Muscle layer of duodenum (tissue), 2 donors: ENCODE measurements around the gene CFAP46.

Experiments used
- H3K27ac ChIP-seq: one replicate; pipeline ENCODE4 v1.7.0; 2013; ENCODE audit warnings: mild to moderate bottlenecking, low read length
- H3K27me3 ChIP-seq: one replicate; pipeline ENCODE4 v1.7.0; 2013; ENCODE audit warnings: low read depth, mild to moderate bottlenecking, control low read depth, low read length
- H3K36me3 ChIP-seq, 2 donors: one replicate each; pipeline ENCODE4 v1.7.0; 2013; ENCODE audit warnings: low read length in 2 of 2, control low read depth in 1 of 2, mild to moderate bottlenecking in 1 of 2; ENCODE audit not compliant: insufficient read depth in 2 of 2, control insufficient read depth in 1 of 2
- H3K4me1 ChIP-seq, 2 donors: one replicate each; pipeline ENCODE4 v1.7.0; 2013; ENCODE audit warnings: low read length in 2 of 2, mild to moderate bottlenecking in 2 of 2, control low read depth in 1 of 2, moderate library complexity in 1 of 2; ENCODE audit not compliant: insufficient read depth in 2 of 2, control insufficient read depth in 1 of 2
- H3K4me3 ChIP-seq, 2 donors: one replicate each; pipeline ENCODE4 v1.7.0; 2013; ENCODE audit warnings: low read length in 2 of 2, low read depth in 1 of 2, mild to moderate bottlenecking in 1 of 2
- H3K9me3 ChIP-seq, 2 donors: one replicate each; pipeline ENCODE4 v1.7.0; 2013; ENCODE audit warnings: low read length in 2 of 2, control low read depth in 1 of 2, mild to moderate bottlenecking in 1 of 2; ENCODE audit not compliant: control insufficient read depth in 1 of 2
- donor health status: healthy.

The CFAP46 gene

DNA sequence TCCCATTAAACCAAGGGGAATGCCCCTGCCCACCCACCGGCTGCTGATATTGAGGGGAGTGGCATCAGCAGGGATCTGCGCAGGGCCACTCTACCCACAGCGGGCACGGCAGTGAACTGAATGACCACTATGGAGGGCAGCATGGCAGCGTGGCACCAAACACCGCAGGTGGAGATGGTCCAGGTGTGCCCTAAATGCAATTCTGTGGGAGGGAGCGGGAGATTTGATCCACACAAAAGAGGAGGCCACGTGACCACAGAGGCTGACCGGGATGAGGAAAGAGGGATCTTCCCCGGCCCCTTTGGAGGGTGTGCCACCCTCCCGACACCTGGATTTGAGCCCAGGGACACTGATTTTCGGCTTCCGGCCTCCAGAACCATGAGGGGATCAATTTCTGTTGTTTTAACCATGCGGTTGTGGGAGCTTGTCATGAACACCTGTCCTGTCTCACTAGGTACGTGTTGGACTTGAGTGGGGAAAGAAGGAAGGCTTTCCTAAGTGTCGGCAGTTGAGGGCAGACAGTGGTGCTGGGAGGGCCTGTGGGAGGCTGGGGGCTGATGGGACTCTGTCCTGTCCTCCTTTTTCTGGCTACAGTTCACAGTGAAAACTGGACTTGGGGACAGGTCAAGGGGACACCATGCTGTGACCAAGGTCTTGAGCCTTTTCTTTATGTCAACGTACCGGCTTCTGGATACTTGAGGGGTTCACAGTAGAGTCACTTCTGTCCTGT is 66.1 kb downstream of the CFAP46 start:
- Histone ChIP-seq H3K4me1 (no peaks in the 10 kb centered on the region), H3K36me3 (no peaks in the 10 kb centered on the region), H3K4me3 (no peak overlapping the region), H3K9me3 (peaks cover 0 to 2% of the 10 kb centered on the region in 2 donors), H3K27me3 (no peaks in the 10 kb centered on the region), H3K27ac (no peak overlapping the region)

DNA sequence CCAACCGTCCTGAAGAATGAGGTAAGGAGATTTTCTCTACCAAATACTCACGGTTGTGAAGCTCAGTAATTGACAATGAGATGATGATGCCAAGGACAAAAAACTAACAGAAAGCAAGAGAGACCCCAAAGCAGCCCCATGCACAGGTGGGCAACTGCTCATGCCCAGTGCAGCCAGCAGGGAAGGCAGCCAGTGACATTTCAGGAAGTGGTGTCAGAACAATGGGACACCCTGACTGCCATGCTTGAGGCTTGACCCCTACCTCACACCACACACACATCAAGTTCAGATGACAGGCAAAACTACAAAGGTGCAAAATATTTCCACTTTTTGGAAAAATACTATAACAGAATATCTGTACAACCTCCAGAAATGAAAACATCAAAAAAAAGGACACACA is 66.9 kb downstream of the CFAP46 start:
- H3K9me3 ChIP-seq, result peaks cover 0 to 8% of the 10 kb centered on the region in 2 donors
- H3K4me3 ChIP-seq, result no peak overlapping the region
- H3K4me1 ChIP-seq, result no peaks in the 10 kb centered on the region
- no peaks in the 10 kb centered on the region for H3K27me3 ChIP-seq
- no peak overlapping the region for H3K27ac ChIP-seq
- no peaks in the 10 kb centered on the region for H3K36me3 ChIP-seq

DNA sequence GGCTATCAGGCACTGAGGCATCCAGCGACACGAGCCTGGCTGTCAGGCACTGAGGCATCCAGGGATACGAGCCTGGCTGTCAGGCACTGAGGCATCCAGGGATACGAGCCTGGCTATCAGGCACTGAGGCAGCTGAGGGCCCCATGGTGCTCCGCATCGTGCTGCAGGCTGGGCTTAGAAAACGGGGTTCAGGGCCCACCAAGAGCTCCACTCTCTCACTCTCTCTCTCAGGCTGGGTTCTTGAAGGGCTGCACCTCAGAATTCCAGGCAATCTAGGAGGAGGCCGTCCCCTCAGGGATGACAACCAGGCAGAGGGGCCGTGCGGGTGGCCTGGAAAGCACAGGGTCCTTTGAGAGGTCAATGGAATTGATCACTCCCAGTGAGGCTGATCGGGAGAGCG is 69.0 kb downstream of the CFAP46 start:
- Histone ChIP-seq H3K9me3 (peaks cover 0 to 13% of the 10 kb centered on the region in 2 donors), H3K27me3 (no peaks in the 10 kb centered on the region), H3K27ac (no peak overlapping the region), H3K4me1 (no peaks in the 10 kb centered on the region), H3K36me3 (no peaks in the 10 kb centered on the region), H3K4me3 (no peak overlapping the region)

DNA sequence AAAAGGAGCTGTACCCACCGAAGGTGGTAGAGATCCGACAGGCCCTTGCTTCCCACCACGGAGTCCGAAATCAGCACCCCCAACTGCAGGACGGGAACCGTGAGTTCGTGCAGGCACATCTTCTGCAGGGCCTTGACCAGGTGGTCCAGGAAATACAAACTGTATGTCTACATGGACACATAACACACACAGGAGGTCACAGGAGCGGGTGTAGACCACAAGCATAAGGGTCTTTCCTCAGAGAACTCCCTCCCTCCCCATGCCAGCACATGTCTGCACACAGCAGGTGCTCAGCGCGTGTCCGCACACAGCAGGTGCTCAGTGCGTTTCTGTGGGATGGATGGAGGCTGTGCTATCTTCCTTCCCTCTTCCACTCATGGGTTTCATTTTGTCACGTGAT is 69.7 kb downstream of the CFAP46 start:
- Histone ChIP-seq H3K27me3 (no peaks in the 10 kb centered on the region), H3K9me3 (peaks cover 0 to 13% of the 10 kb centered on the region in 2 donors), H3K4me1 (no peaks in the 10 kb centered on the region), H3K36me3 (no peaks in the 10 kb centered on the region), H3K27ac (no peak overlapping the region), H3K4me3 (no peak overlapping the region)

DNA sequence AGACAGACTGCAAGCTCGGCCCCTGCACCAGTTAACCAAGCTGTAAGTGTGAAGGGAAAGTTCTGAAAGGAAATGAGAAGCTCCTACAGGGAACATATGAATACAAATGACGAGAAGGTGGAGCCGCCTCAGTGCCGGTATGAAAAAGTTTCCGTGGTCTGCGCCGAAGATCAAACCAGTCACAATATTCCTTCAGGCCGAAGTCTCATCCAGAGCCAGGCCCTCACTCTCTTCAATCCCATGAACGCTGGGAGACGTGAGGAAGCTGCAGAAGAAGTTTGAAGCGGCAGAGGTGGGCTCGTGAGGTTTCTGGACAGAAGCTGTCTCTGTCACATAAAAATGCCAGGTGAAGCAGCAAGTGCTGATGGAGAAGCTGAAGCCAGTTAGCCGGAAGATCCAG is 71.9 kb downstream of the CFAP46 start:
- no peaks in the 10 kb centered on the region for H3K36me3 ChIP-seq

DNA sequence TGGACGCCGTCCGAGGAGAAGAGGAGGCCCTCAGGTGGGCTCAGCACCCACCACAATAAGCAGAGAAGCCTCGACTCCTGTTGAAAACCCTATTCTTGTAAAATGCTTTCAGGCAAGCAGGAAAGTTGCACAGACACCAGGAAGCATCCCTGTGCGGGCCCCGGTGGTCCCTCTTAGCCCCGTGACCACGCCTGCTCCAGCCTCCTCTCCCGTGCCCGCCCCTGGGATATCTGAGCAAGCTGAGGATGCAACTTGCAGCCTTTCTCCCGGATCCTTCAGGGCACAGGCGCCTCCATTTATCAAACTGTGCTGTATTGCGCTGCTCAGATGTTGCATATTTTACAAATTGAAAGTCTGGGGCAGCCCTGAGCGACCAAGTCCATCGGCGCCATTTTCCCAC is 72.7 kb downstream of the CFAP46 start:
- Histone ChIP-seq H3K4me3 (no peak overlapping the region), H3K36me3 (no peaks in the 10 kb centered on the region), H3K27me3 (no peaks in the 10 kb centered on the region), H3K9me3 (peaks cover 0 to 11% of the 10 kb centered on the region in 2 donors), H3K4me1 (no peaks in the 10 kb centered on the region), H3K27ac (no peak overlapping the region)

More for the DNA sequence above, 71.9 kb downstream of the CFAP46 start:
- Histone ChIP-seq H3K9me3 (peaks cover 0 to 13% of the 10 kb centered on the region in 2 donors), H3K4me1 (no peaks in the 10 kb centered on the region), H3K4me3 (no peak overlapping the region), H3K27me3 (no peaks in the 10 kb centered on the region), H3K27ac (no peak overlapping the region)

DNA sequence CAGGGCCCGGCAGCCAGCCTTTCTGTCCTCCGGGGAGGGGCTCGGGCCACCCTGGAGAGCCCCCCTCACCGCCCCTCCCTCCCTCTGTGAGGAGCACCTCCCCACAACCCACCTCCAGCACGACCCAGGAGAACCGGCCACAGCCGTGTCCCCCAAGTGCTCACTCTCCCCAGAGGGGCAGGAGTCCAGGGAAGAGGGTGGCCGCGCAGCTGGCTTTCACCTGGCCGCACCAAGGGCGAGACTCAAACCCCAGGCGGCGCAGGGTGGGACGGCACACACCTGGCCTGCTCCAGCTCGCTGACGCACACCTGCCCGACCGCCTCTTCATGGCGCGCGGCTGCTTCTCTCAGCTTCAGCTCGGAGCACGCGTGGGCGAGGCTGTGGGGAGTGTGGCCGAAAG is 73.4 kb downstream of the CFAP46 start:
- H3K27ac ChIP-seq, result no peak overlapping the region
- H3K4me1 ChIP-seq, result no peaks in the 10 kb centered on the region
- H3K27me3 ChIP-seq, result no peaks in the 10 kb centered on the region
- H3K4me3 ChIP-seq, result no peak overlapping the region
- H3K36me3 ChIP-seq, result no peaks in the 10 kb centered on the region
- H3K9me3 ChIP-seq, result peaks cover 0 to 11% of the 10 kb centered on the region in 2 donors

DNA sequence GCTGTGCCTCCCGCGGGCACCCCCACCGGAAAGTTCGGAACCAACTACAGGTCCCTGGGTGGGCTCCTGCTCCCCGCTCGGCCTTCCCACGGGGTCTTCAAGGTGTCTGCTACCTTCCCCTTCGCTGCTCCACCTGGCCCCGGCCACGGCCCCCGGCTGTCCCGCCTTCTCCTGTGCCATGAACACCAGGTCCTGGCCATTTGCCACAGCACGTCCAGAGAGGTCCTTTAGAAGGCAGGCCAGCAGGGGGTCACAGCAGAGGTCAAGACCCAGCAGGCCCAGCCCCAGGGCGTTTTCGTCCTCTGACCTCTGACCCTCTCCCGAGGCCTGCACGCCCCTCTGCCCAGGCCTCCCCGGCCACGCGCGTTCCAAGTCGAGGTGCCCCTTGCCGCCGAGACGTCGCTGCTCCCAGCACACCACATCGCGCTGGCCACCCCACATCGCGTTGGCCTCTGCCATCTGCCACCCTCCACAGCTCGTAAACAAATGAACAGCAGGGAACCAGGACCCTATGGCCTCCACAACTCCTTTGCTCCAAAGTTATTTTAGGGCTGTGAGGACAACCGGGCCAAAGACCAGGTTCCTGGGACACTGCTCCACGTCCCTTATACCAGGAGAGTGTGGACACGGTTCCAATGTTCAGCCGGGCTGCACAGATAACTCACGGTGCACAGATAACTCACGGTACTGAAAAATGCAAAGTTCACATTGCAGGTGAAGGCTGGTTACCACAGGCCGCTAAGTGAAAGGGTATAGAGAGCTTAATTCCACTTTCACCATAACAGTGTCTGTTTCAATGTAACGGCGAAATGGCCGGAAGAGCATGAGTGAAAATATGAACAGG is 74.3 kb downstream of the CFAP46 start:
- Histone ChIP-seq H3K27ac (no peak overlapping the region), H3K4me1 (no peaks in the 10 kb centered on the region), H3K27me3 (no peaks in the 10 kb centered on the region), H3K9me3 (peaks cover 0 to 11% of the 10 kb centered on the region in 2 donors), H3K4me3 (no peak overlapping the region), H3K36me3 (no peaks in the 10 kb centered on the region)

DNA sequence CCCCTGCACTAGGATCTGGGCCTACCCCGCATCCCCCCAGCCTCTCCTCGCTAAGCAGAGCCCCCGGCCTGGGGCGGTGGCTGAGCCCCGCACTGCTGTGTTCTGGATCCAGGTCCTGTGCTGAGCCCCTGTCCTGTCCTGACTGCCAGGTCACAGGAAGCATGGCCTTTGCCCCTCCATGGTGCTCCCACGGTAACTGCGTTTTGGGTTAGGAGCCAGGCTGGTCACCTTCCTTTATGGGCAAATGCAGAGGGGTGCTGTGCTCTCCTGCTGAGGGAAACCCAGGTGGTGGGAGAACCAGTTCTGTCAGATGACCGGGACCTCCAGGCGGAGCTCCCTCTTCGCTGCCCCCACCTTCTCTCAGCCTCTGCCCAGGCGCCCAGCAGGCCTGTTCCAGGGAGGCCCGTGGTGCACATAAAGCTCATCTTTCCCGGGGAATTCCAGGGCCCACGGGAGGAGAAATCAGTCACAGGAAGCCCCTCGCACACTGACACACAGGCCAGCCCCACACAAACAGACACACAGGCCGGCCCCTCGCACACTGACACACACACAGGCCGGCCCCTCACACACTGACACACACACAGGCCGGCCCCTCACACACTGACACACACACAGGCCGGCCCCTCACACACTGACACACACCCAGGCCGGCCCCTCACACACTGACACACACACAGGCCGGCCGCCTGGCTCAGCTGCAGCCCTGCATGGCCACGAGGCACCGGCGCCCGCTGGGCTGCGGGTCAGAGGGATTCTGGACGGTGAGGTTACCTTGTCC is 75.6 kb downstream of the CFAP46 start:
- no peak overlapping the region for H3K4me3 ChIP-seq
- H3K9me3 ChIP-seq, result peaks cover 0 to 11% of the 10 kb centered on the region in 2 donors
- H3K27me3 ChIP-seq, result no peaks in the 10 kb centered on the region
- no peaks in the 10 kb centered on the region for H3K36me3 ChIP-seq
- H3K4me1 ChIP-seq, result no peaks in the 10 kb centered on the region
- H3K27ac ChIP-seq, result no peak overlapping the region

DNA sequence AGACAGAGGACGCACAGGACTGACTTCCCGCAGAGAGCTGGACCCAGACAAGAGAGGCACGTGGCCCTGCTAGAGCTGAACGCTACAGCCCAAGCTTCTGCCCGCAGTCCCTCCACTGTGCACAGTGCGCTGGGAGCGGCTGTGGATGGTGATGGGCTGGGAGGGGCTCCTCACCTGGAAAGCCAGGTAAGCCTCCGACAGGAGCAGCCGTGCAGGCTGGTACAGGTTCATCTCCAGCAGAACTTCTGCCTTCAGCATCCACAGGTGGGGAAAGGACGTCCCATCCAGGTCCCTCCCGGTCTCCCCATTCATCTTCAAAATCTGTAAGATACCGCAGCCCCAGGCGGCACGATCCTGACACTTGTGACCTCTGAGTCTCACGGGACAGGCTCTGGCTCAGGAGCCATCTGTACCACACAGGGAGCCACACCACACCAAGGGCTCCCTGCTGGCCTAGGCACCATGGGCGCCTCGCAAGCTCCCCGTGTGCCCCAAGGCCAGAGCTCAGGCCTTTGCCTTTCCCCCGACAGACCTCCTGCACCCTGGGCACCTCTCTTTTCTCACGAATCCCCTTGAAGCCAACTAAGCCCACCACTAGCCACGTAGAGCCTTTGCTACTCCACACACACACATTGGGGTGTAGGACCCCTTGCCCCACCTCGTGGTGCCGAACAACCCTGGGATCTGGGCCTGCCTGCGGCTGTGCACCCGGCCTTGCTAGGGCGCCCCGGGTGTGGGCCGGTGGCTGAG is 76.3 kb downstream of the CFAP46 start:
- Histone ChIP-seq H3K27ac (no peak overlapping the region), H3K9me3 (peaks cover 0 to 11% of the 10 kb centered on the region in 2 donors), H3K36me3 (no peaks in the 10 kb centered on the region), H3K27me3 (no peaks in the 10 kb centered on the region), H3K4me1 (no peaks in the 10 kb centered on the region), H3K4me3 (no peak overlapping the region)
